Measurements from ENCODE around the gene PRDM16. TPM values are rescaled to one million over a fixed set of nuclear protein-coding genes. Genes with fewer than 3 reads are reported as not detected.

Gene PRDM16
- total and polyA plus RNA-seq, 2 experiments from 2014 or later = 0.14 to 0.16 TPM

- no peak for TF ChIP-seq CTCF (conservative IDR thresholded peaks at IDR 0.05; ENCODE audit: low read depth in 2 of 2)
Observed at GRCh38 chr1:3379934-3380333, 310.9 kb downstream of the PRDM16 start (continued).

- Mint-ChIP-seq H3K36me3 (ENCODE audit: low read depth) (no peaks in the 10 kb centered on the region), H3K9me3 (no peaks in the 10 kb centered on the region)
- TF ChIP-seq EZH2 (IDR thresholded peaks at IDR 0.05; ENCODE audit: low read depth, unreplicated experiment) (no peak), ZNF331 (CRISPR knock-in tag; IDR thresholded peaks at IDR 0.05; ENCODE audit: low read depth) (no peak), REST (IDR thresholded peaks at IDR 0.05; ENCODE audit: unreplicated experiment) (no peak), JUNB (IDR thresholded peaks at IDR 0.05; ENCODE audit: unreplicated experiment) (no peak), POLR2AphosphoS5 (IDR thresholded peaks at IDR 0.05; ENCODE audit: low read depth) (no peak), EZH2phosphoT487 (IDR thresholded peaks at IDR 0.05; ENCODE audit: unreplicated experiment) (no peak), ZNF114 (CRISPR knock-in tag; IDR thresholded peaks at IDR 0.05) (no peak), NANOG (IDR thresholded peaks at IDR 0.05; ENCODE audit: borderline replicate concordance) (no peak), ZNF462 (CRISPR knock-in tag; IDR thresholded peaks at IDR 0.05) (no peak), STAT1 (IDR thresholded peaks at IDR 0.05; ENCODE audit: unreplicated experiment) (no peak), CREB1 (CRISPR knock-in tag; IDR thresholded peaks at IDR 0.05; ENCODE audit: low read depth) (no peak), ETS1 (IDR thresholded peaks at IDR 0.05) (no peak)
Observed at GRCh38 chr1:3380469-3380868, 311.5 kb downstream of the PRDM16 start.

More at GRCh38 chr1:3380469-3380868, 311.5 kb downstream of the PRDM16 start:
- H3K4me1 ChIP-seq (ENCODE audit: insufficient read depth) = no peaks in the 10 kb centered on the region
- DNase-seq (ENCODE audit: low spot score) = no peak
- no peaks in the 10 kb centered on the region for H3K27me3 ChIP-seq (ENCODE audit: insufficient read depth)
- no peak for ATAC-seq
- no peaks in the 10 kb centered on the region for H3F3A ChIP-seq (replicated peaks; ENCODE audit: low read depth)
- no peak overlapping the region for H3K27ac Mint-ChIP-seq
- no peak overlapping the region for H3K4me2 ChIP-seq
- peaks cover 10% of the 10 kb centered on the region for H3K27me3 Mint-ChIP-seq (ENCODE audit: insufficient read depth, low read depth, poor library complexity)
- no peaks in the 10 kb centered on the region for H3K36me3 ChIP-seq (ENCODE audit: insufficient read depth)
- H2AFZ ChIP-seq = no peak overlapping the region
- H3K9me2 ChIP-seq (ENCODE audit: insufficient read depth) = no peaks in the 10 kb centered on the region
- H4K20me1 ChIP-seq (replicated peaks; ENCODE audit: insufficient read depth) = no peaks in the 10 kb centered on the region
- no peaks in the 10 kb centered on the region; the same call in 2 of the 3 replicates for H3K4me1 Mint-ChIP-seq
- H3K79me2 ChIP-seq (replicated peaks; ENCODE audit: insufficient read depth) = no peaks in the 10 kb centered on the region
- no peak overlapping the region for H3K4me3 ChIP-seq
- H3K4me3 Mint-ChIP-seq = no peak overlapping the region
- no peak overlapping the region for H3K27ac ChIP-seq (ENCODE audit: low read depth)

All from GM23338 (cell line).